Measurements from ENCODE around the gene MBOAT1. TPM values are rescaled to one million over a fixed set of nuclear protein-coding genes. Genes with fewer than 3 reads are reported as not detected.

Gene MBOAT1
- polyA plus RNA-seq, 5 donors = 12.9 to 20.3 (median 18.4) TPM

- no peak for DNase-seq
These were observed 22.8 kb upstream of the MBOAT1 start for GRCh38 chr6:20235041-20235440.

GRCh38 chr6:20234136-20234535 lies 21.9 kb upstream of the MBOAT1 start:
- DNase-seq = no peak

- DNase-seq = no peak
These were observed 20.9 kb upstream of the MBOAT1 start for GRCh38 chr6:20233007-20233730.

GRCh38 chr6:20232188-20232587 lies 19.9 kb upstream of the MBOAT1 start:
- no peak for DNase-seq

GRCh38 chr6:20230401-20231119 lies 18.3 kb upstream of the MBOAT1 start:
- no peak for DNase-seq

- no peak for DNase-seq
These were observed 17.6 kb upstream of the MBOAT1 start for GRCh38 chr6:20229881-20230280.

- DNase-seq = no peak
These were observed 15.1 kb upstream of the MBOAT1 start for GRCh38 chr6:20227350-20227749.

GRCh38 chr6:20223141-20223540 lies 10.9 kb upstream of the MBOAT1 start:
- no peak for DNase-seq

GRCh38 chr6:20221421-20221820 lies 9.2 kb upstream of the MBOAT1 start:
- DNase-seq = no peak

- no peak for DNase-seq
These were observed 8.1 kb upstream of the MBOAT1 start for GRCh38 chr6:20220359-20220758.

GRCh38 chr6:20217891-20218290 lies 5.6 kb upstream of the MBOAT1 start:
- DNase-seq = no peak

- DNase-seq = no peak
These were observed 5.1 kb upstream of the MBOAT1 start for GRCh38 chr6:20217324-20217855.

GRCh38 chr6:20215310-20215709 lies 3.0 kb upstream of the MBOAT1 start:
- DNase-seq = no peak

- DNase-seq = no peak
These were observed 1.1 kb upstream of the MBOAT1 start for GRCh38 chr6:20213271-20213798.

GRCh38 chr6:20211941-20212391 lies 303 bp downstream of the MBOAT1 start:
- no peak for DNase-seq

GRCh38 chr6:20211037-20211940 lies 980 bp downstream of the MBOAT1 start:
- DNase-seq = peak in 1 of 2 donors; percentile 37

- DNase-seq = no peak
These were observed 2.1 kb downstream of the MBOAT1 start for GRCh38 chr6:20210158-20210557.

GRCh38 chr6:20208687-20209378 lies 3.4 kb downstream of the MBOAT1 start:
- DNase-seq = no peak

- no peak for DNase-seq
These were observed 5.2 kb downstream of the MBOAT1 start for GRCh38 chr6:20207088-20207418.

- DNase-seq = no peak
These were observed 6.5 kb downstream of the MBOAT1 start for GRCh38 chr6:20205722-20206161.

- DNase-seq = no peak
These were observed 7.8 kb downstream of the MBOAT1 start for GRCh38 chr6:20204512-20204894.
